GM18507 (cell line): ENCODE measurements around the gene SEPTIN10.
A peak's percentile ranks its signal among the peaks of the same experiment; 100 is the strongest.
"Not testable (repeated sequence)": the region's sequence is repeated elsewhere in the genome, so short reads cannot be mapped to it uniquely, and the experiment has no call there.

Experiments
- DNase-seq: peaks from one replicate; pipeline ENCODE4 v3.0.0; 2011; ENCODE audit warnings: low read depth; ENCODE audit not compliant: insufficient read length; ENCODE audit errors: extremely low spot score
- FAIRE-seq: peaks from 2 replicates; lab custom pipeline; 2011; peaks lifted over from hg19 to GRCh38; lab: Jason Lieb, UNC

Gene SEPTIN10

GRCh38 chr2:109609352-109610024 is 4.3 kb downstream of the SEPTIN10 start:
- FAIRE-seq: no peak

GRCh38 chr2:109607766-109608165 is 6.0 kb downstream of the SEPTIN10 start:
- no peak for DNase-seq
- no peak for FAIRE-seq

More at GRCh38 chr2:109609352-109610024, 4.3 kb downstream of the SEPTIN10 start:
- DNase-seq: no peak

- no peak for FAIRE-seq
- no peak for DNase-seq
Measured at GRCh38 chr2:109604597-109604996, 9.2 kb downstream of the SEPTIN10 start.

GRCh38 chr2:109602617-109603188 is 11.1 kb downstream of the SEPTIN10 start:
- FAIRE-seq (no peak), DNase-seq (no peak)

- DNase-seq (no peak), FAIRE-seq (no peak)
Measured at GRCh38 chr2:109601783-109602182, 12.0 kb downstream of the SEPTIN10 start.

- FAIRE-seq: no peak
- DNase-seq: no peak
Measured at GRCh38 chr2:109597283-109597682, 16.5 kb downstream of the SEPTIN10 start.

- FAIRE-seq: no peak
- DNase-seq: no peak
Measured at GRCh38 chr2:109595644-109596043, 18.1 kb downstream of the SEPTIN10 start.

GRCh38 chr2:109594246-109594885 is 19.4 kb downstream of the SEPTIN10 start:
- FAIRE-seq: no peak
- no peak for DNase-seq

GRCh38 chr2:109592905-109593304 is 20.9 kb downstream of the SEPTIN10 start:
- FAIRE-seq (no peak), DNase-seq (no peak)

- no peak for DNase-seq
- FAIRE-seq: no peak
Measured at GRCh38 chr2:109591206-109591605, 22.6 kb downstream of the SEPTIN10 start.

GRCh38 chr2:109586687-109587086 is 27.1 kb downstream of the SEPTIN10 start:
- DNase-seq: no peak
- FAIRE-seq: no peak

- DNase-seq (no peak), FAIRE-seq (peak; percentile 77)
Measured at GRCh38 chr2:109582928-109583895, 30.6 kb downstream of the SEPTIN10 start.

- not testable (repeated sequence) for FAIRE-seq, DNase-seq
Measured at GRCh38 chr2:109577630-109578029, 36.1 kb downstream of the SEPTIN10 start.

GRCh38 chr2:109575373-109575772 is 38.4 kb downstream of the SEPTIN10 start:
- FAIRE-seq (no peak), DNase-seq (no peak)

GRCh38 chr2:109563980-109564550 is 49.7 kb downstream of the SEPTIN10 start:
- DNase-seq (no peak), FAIRE-seq (no peak)

- DNase-seq (no peak), FAIRE-seq (no peak)
Measured at GRCh38 chr2:109563288-109563687, 50.5 kb downstream of the SEPTIN10 start.

- DNase-seq: no peak
- FAIRE-seq: no peak
Measured at GRCh38 chr2:109562421-109562820, 51.3 kb downstream of the SEPTIN10 start.

- no peak for FAIRE-seq
- DNase-seq: no peak
Measured at GRCh38 chr2:109560265-109560664, 53.5 kb downstream of the SEPTIN10 start.

- no peak for FAIRE-seq
- no peak for DNase-seq
Measured at GRCh38 chr2:109558076-109558882, 55.5 kb downstream of the SEPTIN10 start.
